GM20431 (cell line): ENCODE measurements around the gene WRAP73.

Experiments used
- in situ Hi-C: fragments of 300-500 bp; cut with MseI, MboI; formaldehyde crosslinking; loops from one replicate; pipeline ENCODE4 v1.15.0; 2020; ENCODE audit warnings: low sequenced_read_pairs; ENCODE audit not compliant: unreplicated experiment

Gene WRAP73

DNA sequence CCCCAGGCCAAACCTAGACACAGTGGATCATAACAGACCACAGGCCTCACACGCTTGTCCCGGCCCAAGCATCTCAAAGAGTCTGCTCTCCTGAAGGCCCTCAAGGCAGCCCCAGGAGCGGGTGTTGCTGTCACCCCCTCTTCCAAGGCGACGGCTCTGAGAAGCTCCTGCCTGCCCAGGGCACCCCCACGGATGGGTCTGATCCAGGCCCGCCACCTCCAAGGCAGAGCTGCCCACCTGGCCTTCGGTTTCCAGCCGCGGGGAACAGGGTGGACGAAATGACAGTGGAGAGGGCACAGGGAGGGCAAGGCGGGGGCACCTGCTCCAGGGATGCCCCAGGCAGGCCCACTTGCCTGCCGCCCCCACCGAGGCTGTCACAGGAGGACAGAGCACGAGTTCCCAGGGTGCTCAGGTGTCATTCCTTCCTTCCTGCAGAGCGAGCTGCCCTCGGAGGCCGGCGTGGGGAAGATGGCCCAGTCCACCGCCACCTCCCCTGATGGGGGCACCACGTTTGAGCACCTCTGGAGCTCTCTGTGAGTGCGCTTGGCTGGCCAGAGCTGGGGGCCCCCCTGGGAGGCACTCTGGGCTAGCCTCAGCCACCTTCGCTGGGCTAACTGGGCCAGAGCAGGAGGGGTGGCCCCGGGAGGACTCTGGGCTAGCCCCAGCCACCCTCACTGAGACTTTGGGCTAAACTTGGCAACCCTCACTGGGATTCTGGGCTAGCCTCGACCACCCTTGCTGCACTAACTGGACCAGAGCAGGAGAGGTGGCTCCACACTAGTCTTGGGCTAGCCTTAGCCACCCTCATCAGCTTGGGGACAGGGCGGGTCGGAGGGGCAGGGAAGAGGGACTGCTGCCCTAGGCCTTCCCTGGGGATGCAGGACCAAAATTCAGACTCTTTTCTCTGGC, 32.2 kb upstream of the WRAP73 start:
- in situ Hi-C loops, result no loop called here

DNA sequence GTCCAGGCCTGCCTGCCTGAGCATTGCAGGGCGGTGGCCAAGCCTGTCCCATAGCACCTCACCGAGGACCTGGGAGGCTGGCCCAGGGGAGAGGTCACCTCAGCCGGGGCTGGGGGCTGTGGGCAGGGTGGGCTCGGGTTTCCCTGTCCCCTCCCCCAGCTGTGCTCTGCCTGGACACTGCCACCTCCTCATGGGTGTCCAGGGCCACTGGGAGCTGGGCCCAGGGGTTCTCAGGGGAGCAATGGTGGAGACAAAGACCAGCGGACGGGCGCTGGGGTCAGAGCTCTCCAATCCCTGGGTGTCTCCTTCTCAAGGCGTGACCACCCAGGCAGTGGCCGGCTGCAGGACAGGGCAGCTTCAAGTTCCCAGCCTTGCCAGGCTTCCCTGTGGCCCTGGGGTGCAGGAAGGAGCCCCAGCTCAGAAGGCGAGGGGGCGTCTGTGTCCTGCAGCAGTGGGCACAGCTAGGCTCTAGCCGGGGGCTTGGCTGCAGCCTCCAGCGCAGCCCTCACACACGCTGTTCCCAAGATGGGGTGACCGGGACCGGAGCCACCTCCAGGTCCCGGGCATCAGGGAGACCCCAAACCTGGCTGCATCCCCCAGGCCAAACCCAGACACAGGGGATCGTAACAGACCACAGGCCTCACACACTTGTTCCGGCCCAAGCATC, 31.5 kb upstream of the WRAP73 start:
- in situ Hi-C loops, result no loop called here

DNA sequence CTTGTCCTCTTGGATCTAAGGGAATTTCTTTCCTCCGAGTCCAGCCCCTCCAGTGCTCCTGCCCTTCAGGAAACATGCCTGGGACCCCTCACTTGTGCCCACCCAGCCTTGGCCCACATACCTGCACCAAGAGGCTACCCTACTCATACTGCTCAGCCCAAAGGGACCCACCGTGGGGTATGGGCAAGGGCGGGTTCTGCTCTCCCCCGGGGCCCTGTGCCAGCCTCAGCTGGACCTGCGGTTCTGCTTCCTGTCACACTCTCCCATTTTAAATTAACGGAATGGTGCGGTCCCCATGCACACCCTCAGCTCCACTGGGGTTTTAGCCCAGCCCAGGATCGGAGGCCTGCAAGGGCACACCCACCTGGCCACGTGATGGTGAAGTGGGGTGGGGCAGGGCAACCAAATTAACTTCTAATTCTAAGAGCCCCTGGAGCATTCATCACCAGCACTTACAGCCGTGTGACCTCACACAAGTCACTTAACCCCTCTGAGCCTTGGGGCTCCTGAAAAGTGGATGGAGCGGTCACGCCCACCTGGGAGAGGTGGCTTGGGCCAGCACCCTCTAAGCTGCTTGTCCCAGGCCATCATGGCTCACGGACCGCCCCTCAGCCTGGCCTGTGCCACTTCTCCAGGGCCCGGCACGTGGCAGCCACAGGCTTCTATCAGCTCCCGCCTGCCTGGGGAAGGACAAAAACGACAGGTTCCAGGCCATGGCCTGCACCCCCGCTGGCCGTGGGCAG, 30.8 kb upstream of the WRAP73 start:
- in situ Hi-C loops, result no loop called here

DNA sequence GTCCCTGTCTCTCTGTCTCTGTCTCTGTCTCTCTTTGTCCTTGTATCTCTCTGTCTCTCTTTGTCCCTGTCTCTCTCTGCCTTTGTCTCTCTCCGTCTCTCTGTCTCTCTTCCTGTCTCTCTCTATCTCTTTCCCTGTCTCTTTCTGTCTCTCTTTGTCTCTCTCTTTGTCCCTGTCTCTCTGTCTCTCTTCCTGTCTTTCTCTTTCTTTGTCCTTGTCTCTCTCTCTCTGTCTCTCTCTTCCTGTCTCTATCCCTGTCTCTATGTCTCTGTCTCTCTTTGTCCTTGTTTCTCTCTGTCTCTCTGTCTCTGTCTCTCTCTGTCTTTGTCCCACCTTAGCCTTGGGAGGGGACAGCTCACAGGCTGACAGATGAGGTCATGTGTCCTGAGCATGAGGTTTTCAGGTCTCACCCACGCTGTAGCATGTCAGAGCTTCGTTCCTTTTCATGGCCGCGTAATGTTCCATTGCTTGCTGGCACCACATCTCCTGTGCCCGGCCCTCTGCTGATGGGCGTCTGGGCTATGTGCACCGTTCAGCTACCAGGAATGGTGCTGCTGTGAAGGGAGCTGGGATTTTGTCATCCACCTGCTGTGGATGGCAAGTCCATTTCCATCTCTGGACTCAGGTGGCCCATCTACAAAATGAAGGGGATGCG, 30.0 kb upstream of the WRAP73 start:
- in situ Hi-C loops, result no loop called here

DNA sequence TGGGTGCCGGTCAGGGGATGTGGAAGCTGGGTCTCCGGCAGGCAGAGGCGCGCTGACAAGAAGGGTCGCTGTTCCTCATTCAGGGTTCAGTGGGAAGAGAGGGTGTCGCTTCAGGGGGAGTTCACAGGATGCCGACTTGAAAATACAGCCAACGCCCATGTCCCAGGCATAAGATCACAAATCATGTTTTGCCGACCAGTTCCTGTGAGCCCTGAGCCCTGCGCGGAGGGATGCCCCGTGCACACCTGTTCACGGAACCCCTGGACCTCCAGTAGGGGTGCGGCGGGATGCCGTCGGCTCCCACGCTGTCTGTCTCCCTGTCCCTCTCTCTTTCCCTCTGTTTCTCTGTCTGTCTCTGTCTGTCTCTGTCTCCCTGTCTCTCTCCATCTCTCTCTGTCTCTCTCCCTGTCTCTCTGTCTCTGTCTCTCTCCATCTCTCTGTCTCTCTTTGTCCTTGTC, 29.2 kb upstream of the WRAP73 start:
- in situ Hi-C loops, result no loop called here

DNA sequence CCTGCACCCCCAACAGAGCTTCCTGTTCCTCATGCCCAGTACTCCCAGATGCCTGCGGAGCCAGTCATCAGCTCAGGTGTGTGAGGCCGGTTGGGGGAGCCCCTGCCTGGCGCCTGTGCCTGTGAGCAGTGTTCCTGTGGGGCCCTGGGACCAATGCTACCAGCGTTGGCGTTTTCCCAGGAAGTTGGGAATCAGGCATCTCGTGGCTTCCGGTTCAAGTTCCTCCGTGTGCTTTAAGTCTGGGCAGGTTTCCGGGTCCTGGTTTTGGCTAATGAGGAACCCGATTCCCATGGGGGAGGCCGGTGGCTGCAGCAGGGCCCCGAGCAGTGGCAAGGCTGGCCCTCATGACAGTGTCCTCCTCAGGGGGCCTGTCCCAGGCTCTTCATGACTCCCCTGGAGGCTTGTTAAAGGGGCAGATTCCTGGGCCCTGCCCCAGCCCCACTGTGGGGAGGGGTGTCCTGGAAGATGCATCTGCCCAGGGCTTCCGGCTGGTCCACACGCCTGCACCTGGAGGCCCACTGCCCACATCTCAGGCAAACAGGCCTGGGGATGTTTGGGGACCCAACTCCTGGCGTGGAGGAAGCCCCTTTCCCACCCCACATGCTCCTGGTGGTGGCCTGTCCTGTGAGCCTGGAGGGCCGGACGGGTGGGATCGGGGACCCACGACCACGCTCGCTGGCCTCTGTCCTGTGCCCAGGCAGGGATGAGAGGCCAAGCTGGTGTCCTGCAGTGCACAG, 28.6 kb upstream of the WRAP73 start:
- in situ Hi-C loops, result no loop called here

DNA sequence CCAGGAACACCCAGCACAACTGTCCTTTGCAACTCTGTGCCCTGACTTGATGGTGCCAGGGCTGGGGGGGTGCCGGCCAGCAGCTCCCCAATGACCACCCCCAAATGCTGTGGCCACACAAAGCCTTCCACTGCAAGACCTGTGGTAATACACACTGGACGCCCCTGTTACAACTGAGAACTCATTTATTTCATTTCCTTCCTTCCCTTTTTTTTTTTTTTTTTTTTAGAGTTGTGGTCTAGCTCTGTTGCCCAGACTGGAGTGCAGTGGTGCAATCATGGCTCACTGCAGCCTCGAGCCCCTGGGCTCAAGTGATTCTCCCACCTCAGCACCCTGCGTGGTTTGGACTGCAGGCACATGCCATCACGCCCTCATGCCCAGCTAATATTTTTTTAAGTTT, 27.6 kb upstream of the WRAP73 start:
- in situ Hi-C loops, result no loop called here

DNA sequence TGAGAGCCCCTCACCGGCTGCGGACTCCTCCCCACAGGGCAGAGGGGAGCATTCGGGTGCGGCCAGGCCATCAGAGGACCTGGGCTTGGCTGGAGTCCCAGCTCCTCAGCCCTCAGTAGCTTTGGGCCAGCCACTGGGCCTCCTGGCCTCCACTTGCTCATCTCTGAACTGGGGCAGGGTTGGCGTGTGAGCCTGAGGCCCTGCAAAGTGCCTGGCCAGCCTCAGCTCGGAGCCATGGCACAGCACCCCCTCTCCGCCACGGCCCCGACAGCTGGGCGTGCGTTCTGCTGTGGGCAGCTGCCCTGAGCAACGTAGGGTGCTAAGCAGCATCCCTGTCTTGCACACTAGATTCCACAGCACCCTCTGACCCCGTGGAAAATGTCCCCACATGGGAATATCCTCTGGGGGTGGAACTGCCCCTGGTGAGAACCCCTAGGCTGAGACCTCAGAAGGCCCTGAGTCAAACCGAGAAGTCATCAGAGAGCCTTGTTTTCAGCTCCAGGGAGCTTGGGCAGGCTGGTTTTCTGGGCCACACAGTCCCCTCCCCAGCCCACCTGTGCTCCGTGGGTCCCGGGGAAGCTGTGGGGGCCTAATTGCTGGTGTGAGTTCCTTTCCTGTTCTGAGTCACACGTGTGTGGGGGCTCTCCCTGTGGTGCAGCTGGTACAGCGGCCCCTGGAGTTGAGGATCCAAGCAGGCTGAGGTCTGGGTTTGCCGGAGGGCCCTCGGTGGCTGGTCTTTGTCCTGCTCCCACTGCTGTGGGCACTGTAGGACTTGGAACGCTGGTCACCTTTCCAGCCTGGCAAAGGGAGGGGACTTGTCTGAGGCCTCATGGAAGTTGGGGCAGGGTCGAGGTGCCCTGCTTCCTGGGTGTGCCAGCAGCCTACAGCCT, 26.9 kb upstream of the WRAP73 start:
- in situ Hi-C loops, result no loop called here

DNA sequence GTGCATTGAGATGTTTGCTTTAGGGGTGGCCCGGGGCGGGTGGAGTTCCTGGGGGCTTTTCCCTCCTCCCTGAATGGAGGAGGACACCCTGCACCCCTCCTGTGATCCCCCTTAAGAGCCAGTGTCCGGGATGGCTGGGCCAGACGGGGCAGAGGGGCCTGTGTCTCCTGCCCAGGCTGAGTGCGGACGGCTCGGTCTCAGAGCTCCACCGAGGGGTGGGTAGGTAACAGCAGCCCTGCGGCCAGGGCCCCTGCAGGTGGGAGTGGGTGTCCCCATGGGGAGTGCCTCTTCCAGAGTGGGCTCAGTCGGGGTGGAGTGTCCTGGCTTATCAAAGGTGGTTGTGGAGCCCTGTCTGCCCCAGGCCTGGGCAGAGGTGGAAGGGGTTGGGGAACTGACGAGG, 25.5 kb upstream of the WRAP73 start:
- in situ Hi-C loops, result no loop called here

DNA sequence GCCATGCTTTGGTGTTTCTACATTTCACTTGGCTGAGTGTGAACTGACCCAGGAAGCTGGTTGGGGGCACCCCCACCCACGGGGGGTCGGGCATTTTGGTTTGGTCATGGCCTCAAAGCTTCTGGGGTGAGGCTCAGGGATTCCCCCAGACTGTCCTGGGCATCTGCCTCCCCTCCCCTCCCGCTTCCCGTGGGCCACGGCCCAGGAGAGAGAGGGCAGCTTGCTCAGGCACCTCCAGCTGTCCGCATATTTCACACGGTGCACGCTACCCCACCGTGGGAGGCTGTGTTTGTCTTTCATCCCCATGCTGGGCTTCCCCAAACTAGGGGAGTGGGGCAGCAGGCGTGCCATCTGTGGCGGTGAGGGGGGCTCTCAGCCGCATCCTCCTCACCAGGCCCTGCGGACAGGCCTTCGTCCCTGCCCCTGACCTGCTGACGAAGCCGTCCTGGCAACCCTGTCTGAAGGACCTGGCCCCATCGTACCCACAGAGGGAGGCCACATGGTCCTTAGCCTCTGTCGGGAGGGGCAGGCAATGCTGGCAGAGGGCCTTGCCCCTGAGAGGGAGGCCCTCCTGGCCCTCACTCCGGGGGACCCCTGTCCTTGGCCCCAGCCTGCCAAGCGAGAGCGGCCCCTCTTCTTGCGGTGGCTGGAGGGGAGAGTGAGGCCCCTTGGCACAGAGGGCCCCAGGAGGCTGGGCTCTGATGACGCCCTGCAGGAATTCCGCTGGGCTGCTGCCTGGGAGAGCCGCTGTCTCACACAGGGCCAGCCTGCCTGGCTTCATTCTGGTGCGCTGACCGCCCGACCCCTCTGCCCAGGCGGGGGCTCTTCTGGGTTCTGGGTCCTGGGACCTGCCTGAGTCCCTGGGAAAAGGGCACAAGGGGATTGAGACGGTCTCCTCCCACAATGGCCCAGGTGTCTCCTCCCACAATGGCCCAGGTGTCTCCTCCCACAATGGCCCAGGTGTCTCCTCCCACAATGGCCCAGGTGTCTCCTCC, 24.5 kb upstream of the WRAP73 start:
- in situ Hi-C loops, result no loop called here

DNA sequence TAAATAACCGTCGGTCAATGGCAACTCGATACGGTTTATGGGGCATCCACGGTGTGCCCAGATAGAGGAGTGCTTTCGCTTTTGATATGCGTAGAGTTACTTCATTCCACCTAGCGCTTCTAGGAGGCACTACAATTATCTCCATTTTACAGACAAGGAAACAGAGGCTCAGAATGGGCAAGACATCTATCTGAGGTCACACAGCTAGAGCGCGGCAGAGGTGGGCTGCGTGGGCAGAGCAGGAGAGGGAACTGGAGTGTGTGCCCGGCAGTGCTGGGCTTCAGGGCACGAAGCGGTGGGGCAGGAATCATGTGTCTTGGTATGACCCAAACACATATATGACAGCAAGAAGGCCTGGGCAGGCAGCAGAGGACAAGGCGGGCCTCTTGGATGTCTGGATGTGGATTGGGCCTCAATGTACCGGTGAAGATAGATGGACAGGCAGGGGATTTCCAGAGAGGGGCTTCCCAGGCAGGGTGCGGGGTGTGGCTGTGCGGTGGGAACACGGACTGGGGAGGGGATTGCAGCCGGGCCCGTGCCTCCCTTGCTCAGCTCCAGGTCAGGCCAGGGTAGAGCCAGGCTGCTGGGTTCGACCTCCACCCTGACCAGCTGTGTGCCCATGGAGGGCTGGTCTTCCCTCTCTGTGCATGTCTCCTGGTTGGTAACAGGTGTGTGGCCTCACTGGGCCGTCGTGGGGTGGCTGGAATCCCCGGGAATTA, 23.6 kb upstream of the WRAP73 start:
- in situ Hi-C loops, result no loop called here

DNA sequence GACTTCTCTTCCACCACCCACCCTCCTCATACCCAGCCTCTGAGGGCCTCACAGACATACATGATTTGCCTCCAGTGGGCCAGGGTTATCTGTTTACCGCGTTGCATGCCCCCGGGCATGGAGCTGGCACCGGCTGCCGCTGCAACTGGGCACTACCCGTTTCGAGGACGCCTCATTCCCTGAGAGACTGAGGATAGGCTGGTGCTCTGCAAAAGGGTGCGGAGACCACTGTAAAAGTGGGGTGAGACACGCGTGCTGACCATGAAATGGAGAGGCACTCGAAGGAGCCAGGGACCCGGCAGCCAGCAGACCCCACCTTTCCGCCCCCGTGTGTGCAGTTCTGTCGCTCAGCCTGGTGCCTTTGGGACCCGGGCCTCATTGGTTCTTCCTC, 23.1 kb upstream of the WRAP73 start:
- in situ Hi-C loops, result no loop called here

DNA sequence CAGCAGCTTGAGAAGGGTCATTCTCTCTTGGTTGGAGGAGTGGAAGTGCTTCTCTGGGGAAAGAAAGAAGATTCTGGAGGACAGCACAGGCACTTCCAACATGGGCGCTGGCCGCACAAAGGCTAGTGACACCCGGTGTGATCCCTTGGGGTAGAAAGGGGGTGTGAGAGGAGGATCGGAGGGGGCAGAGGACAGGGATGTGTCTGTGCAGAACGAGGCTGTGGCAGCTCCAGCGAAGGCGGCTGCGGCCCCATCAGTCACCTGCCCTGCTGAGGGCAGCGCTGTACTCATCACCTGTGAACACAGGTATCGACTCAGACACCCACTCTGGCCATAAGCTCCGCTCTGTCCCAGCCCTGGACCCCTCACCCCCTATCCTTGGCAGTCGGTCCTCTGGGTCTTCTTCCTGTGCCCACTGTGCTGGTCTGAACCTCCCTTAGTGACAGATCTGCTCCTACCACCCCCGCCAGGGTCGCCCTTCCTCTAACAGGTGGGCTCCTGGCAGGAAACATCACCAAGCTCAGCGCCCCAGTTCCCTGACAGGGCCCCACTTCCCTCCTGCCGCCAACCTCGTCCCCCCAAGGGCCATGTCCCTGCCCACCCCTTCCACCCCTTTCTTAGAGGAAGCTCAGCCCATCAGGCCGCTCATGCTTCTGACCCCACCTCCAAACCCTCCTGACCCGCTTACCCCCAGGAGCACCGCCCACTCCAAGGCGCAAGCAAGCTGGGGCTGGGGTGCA, 22.5 kb upstream of the WRAP73 start:
- in situ Hi-C loops, result no loop called here

DNA sequence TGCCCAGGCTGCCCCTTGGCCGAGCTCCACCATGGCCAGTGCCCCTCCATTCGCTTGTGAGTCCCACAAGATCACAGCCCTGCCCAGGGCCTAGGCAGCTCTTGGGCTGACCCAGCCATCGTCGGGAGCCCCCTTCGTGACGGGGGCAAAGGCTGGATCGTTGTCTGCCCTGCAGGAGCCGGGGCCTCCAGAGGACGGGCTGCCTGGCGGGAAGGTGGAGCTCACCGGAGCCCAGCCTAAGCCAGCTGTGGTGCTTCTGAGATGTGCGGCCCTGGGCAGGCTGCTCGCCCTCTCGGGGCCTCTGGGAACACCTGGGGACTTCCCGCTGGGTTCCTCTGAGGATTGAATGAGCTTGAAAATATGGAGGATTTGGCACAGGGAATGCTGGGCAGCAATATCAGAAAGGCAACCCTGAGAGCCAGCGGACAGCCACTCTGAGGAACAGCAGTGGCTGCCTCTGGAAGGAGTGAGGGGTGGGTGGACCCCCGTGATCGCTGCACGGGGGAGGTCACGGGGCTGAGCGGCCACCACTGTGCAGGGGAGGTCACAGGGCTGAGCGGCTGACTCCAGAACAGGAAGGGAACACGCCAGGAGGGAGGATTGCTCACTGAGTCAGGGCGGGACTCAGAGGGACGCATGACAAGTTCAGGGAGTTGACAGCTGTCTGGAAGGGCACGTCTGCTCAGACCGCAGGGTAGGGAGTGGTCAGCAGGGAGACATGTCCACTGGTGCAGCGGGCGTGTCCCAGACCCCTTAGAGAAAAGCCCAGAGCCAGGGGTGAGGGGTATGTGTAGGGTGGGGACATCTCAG, 21.7 kb upstream of the WRAP73 start:
- in situ Hi-C loops, result no loop called here

DNA sequence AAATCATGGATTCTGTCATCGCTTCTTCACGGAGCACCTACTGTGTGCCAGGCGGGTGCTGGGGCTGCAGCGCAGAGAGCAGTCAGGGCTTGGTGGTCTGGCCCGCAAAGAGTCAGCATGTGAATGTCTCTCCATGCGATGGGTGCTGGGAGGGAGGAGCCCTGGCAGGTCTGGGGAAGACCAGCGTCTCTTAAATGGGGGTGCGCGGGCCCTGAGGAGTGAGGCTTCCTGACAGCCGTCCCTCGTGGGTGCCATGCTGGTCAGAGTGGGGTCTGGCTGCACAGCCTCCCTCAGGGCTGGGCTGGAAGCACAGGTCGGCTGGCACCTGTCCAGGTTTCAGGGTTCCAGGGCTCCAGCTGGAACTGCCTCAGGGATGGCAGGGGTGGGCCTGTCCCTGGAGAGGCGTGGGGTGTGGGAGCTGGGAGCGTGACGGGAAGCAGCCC, 20.9 kb upstream of the WRAP73 start:
- in situ Hi-C loops, result no loop called here
